GM19099 (cell line): ENCODE measurements around the gene TXN.

Experiments used
- POLR2A ChIP-seq: IDR thresholded peaks from 3 replicates; pipeline ENCODE4 v1.6.1; 2011; ENCODE audit warnings: low read depth; ENCODE audit not compliant: insufficient read length; ENCODE audit errors: extremely low read depth

The TXN gene

DNA sequence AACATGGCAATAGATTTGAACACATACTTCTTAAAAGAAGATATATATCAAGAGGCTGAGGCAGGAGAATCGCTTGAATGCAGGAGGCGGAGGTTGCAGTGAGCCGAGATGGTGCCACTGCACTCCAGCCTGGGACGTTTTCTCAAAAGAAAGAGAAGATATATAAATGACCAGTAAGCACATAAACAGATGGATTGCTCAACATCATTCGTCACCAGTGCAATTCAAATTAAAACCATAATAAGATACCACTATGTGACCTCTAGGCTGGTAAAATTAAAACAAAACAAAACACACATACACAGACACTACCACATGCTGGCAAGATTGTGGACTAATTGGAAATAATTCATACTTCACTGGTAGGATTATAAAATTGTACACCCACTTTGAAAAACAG is 5.3 kb upstream of the TXN start:
- no peak for TF ChIP-seq POLR2A

DNA sequence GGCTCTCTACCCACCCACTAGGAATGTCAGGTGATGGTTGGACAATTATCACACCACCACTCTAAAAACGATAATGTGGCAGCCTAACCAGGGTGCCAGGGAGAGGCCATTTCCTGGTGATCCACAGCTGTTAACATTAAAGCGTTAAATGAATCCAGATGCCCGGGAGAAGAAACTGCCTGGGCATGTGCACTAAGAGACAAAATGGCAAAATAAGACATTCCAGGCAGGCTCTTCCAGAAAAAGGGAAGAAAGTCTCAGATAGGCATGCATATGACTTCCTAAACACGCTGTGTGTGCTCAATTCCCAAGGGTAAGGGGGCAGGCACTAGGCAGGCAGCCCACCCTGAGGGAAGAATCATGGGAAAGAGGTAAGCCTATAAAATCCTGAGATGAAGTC is 4.6 kb upstream of the TXN start:
- TF ChIP-seq POLR2A, result no peak

DNA sequence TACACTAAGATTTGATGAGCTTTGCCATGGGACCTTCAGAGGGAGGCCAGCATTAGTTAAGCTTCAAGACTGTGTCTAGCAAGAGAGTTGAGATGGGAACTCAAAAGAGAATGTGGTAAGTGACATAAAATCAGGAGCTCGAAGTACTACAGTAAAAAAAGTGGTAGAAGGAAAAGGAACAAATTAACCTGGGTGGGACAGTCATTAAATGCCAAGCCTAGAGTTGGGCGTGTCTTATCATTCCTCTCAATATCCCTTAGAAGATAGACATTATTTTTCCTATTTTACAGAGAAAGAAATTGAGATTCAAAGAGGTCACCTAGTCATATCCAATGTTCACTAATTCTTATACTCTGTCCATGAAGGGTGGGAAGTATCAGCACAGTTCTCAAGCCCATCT is 3.3 kb upstream of the TXN start:
- no peak for TF ChIP-seq POLR2A

DNA sequence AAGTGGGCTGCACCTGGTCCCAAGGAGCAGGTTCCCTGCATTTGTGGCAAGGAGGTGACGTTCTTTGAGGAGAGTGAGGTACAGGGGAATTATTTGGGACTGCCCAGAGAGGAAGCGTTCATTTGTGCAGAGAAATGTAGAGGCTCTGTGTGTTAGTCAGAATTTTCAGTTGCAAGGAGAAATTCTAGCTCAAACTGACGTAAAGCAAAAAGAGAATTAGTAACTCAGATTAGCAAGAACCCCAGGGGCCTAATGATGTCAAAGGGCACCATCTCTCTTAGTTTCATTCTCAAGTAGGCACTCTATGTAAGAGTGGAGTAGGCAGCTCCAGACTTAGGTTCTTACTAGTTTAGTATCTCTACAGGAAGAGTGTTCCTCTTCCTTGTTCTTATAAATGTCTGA is 2.4 kb upstream of the TXN start:
- TF ChIP-seq POLR2A, result peak; percentile 36

DNA sequence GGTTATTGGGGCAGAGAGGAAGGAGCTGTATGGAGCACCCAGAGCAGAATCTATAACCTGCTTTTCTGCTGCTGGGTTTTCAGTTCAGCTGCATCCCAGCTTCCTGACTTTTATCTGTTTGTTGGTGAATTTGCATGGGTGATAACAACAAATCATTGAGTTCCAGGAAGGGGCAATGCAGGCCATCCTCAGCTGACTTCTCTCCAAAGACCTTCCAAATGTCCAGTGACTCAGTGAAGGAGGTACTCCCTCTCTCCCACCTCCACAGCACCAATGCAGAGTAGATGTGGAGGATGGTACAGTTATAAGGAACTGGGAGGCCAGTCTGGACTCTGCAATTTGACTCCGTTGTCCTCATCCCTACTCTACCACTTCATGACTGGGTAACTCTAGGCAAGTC is 1.6 kb upstream of the TXN start:
- no peak for TF ChIP-seq POLR2A

DNA sequence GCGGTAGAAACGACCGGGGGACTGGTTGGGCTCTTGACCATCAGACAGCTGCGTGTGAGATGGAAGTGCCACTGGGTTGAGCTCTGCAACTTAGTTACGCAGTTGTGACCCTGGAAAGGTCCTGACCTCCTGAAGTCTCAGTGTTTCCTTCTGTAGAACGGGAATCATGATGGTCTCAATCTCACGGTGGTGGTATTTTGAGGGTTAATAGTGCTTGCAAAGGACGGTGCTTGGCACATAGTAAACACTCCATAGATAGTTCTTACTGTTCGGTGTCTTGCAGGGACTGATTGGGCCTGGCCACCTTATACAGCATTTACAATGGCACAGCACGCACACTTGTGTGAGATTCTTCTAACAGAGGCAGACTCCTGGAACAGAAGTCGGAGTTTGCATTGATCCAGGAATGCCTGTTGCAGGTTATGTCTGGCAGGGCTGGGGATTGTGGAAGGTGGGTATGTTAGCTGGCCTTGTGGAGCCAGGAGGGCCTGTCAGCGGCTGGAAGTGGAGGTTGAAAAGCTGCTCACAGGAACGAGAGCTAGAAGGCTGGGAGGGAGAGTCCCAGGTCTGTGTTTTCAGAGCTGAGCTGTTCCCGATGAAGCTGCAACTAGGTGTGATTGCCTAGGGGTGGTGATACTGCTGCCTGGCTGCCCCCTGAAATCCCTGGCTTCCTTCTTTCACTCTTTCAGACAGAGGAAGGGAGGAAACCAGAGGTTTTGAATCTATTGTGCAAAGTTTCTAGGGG is 962 bp upstream of the TXN start:
- TF ChIP-seq POLR2A, result peak; percentile 56

DNA sequence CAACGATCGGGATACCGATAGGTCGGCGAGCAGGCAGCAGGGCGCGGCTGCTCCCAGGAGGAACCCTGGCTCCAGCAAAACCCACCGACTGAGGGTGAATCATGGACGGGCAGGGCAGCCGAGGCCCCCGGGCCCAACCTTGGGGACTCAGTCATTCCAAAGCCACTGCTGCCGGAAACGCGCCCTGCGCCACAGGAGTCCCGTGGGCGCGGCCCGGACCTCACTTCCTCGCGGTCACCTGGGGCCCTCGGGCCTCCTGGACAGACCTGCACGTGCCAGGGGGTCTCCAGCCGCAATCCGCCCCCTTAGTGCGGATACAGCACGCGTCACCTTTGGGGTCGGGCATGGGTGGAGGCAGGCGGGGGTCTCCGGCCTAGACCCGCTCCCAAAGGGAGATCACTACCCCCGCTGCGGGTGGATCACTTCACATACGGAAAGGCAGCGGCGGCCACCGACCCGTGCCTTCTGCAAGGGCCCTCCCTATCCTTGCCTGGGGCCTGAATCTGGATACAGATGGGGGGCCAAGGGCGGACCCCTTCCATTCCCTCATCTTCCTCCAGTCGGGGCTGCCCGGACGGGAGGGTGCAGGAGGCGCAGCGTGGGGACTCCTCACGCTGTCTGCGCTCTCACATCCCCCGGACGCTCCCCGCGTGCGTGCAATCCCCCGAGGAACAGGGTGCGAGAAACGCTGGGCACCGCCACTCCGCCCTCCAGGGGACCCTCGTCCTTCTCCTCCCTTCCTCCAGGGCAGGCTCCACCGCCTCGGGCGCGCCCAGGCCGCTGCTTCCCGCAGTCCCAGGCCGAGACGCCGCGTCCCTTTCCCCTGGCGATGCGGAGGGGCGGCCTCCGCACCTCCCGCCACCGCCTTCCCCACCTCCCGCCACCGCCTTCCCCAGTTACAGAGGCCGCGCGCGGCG is 586 bp downstream of the TXN start:
- no peak for TF ChIP-seq POLR2A

DNA sequence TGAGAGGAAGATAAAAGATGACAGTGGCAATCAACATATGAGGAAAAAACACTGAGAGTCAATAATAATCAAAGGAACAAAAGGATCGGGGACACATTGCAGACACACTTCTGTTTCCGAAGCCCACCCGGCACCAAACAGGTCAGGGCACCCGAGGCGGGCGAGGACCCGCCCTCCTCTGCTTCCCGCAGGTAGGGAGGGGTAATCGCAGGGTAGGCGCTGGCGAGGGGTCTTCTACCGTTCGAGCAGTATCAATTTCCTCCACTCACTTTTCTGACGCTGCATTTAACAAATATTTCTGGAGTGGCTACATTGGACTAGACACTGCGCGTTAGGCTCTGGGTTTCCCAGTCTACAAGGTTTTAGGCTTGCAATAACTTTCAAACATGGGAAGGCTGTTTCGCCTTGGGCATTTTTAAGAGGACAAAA is 1.3 kb downstream of the TXN start:
- no peak for TF ChIP-seq POLR2A

DNA sequence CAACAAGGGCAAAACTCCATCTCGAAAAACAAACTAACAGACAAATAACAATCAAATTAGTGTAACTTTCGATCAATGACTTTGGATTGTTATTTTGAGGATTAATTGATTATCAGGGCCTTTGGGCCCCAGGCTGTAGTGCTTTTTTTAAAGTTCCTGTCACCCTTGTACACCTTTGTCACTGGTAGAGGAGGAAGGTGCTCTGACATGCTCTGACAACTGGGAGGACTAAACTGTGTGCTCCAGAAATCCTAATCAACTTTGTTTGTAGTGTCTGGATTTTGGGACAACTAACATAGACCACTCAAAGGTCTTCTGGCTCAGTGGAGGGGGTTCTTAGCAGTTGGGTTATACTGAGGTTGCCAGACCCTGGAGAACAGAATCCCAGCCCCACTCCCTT is 1.8 kb downstream of the TXN start:
- TF ChIP-seq POLR2A, result no peak

DNA sequence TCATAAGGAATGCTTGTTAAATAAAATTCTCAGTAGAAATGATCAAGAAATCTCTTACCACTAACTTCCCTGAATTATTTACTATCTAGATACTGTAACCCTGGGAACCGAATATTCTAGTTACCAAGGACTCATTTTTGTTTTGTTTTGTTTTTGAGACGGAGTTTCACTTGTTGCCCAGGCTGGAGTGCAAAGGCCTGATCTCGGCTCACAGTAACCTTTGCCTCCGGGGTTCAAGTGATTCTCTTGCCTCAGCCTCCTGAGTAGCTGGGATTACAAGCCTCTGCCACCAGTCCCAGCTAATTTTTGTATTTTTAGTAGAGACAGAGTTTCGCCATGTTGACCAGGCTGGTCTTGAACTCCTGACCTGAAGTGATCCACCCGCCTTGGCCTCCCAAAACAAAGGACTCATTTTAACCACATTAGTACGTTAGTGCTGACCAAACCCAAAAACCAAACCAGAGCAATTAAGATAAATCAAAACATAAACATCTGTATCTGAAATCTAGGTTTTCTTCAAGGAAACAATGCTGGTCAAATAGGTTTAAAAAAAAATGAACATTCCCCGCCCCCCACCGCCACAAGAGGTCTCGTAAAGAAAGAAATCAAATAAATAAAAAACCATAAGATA is 3.7 kb downstream of the TXN start:
- TF ChIP-seq POLR2A, result no peak

DNA sequence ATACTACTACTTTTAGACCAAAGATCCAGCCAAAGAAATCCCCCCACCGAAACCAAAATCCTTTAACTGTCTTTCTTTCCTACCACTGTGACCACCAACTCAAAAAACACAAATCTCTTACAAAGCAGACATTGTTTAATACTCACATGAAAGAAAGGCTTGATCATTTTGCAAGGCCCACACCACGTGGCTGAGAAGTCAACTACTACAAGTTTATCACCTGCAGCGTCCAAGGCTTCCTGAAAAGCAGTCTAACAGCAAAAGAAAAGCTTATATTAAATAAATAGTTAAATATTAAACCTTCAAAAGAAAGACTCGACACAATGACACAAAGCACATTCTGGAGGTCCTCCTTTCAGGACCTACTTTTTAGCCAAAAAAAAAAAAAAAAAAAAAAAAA is 5.1 kb downstream of the TXN start:
- TF ChIP-seq POLR2A, result no peak

DNA sequence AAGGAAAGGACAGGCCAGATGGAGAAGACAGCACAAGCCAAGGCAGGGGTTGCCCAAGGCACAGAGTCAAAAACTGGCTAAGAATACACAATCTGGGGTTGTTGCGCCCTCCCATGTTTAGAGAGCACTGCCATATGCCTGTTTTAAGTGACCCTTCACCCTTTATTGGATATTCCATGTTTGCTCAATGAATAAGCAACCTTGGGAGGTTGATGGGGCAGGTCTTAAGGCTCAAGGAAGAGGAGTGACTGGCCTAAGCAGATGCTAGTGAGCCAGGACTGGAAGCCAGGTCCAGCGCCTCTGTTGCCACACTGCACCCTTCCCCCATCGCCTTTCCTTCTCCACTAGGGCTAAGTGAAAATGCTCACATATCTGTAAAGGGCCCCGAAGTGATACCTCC is 6.7 kb downstream of the TXN start:
- no peak for TF ChIP-seq POLR2A

DNA sequence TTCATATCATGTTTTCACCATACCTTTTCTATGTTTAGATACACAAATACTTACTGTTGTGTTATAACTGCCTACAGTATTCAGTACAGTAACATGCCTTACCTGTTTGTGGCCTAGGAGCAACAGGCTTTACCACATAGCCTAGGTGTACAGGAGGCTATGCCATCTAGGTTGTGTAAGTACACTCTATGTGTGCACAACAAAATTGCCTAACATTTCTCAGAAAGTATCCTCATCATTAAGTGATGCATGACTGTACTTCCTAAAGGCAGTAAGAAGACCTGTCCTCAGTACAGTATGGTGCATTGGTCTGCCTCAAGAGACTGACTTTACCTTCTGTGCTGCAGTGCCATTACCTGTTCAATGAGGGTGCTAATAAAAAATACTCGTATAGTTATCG is 7.9 kb downstream of the TXN start:
- TF ChIP-seq POLR2A, result no peak

DNA sequence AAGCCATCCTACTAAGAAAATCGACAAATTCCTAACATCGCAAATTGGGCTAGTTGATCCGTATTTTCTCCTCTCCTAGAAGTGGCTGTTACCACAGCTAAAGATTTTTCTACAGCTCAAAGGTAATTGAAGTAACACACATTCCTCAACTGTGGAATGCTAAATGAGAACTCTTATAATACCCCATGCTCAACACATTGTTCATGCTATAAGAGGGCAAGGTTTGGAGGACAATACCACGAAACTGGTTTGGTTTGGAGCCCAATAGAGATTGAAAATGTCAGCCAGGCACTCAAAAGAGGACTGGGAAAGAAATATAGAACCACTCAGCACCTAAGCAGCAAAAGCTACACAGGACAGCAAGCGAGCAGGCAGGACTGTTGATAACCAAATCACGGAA is 10.1 kb downstream of the TXN start:
- no peak for TF ChIP-seq POLR2A

DNA sequence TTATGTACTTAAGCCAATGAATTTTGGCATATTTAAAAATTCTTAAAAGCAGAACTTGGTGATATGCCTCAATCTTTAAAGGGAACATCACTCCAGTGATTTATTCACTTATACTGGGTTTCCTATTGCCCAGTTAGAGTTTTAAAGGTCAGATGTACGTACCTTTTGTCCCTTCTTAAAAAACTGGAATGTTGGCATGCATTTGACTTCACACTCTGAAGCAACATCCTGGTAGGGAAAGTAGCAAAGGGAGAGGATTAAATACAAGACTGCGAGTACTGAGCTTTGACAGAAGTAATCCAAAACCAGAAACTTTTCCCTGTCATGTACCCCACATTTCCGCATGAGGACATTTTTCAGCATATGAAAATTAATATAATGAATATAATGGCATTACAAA is 11.7 kb downstream of the TXN start:
- no peak for TF ChIP-seq POLR2A
